ENCODE results near the gene MBP. TPM values are rescaled to one million over a fixed set of nuclear protein-coding genes. Genes with fewer than 3 reads are reported as not detected.

MBP gene
- total and polyA plus RNA-seq, 2 of the 4 experiments (the other 2 are of a cell fraction): 0.72 to 0.90 TPM

DNA sequence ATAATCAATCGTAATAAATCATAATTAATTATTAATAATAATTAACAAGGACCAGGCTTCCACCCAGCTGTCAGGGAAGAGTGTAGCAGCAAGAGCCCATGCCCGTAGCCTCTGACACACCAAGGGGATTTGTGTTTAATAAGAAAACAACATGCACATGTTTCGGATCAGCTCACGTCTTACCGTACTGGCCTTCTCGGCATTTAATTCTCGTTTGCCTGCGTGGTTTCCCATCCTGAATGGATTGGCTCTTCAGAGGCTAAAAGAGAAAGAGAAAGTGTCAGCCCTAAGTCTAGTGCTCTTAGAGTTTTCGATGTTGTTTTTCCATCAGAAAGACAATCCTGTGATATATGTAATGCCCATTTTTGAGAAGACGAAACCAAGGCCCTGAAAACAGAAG, 27.6 kb downstream of the MBP start:
- POLR2A ChIA-PET (ENCODE audit: unreplicated experiment): no interaction called here
- in situ Hi-C loops (cut with MboI; ENCODE audit: low sequenced_read_pairs) (loop anchor here (25.0 kb wide), 1 partner anchor 643 kb away; no protein-coding TSS in a partner anchor), intact Hi-C loops (cut with micrococcal nuclease) (loop anchor here (10.0 kb wide), 1 partner anchor 270 kb away; no protein-coding TSS in a partner anchor), dilution Hi-C loops (cut with HindIII; ENCODE audit: low sequenced_read_pairs, unreplicated experiment) (no loop called here)
- H3K4me3 ChIP-seq (ENCODE audit: insufficient read depth, low read depth, low read length): no peak overlapping the region
- peak overlapping the region; percentile 19; the same call in 1 of the 2 replicates for H3K18ac ChIP-seq (ENCODE audit: low read depth, low read length)
- peak overlapping the region; percentile 54 for H4K5ac ChIP-seq (ENCODE audit: low read depth, low read length)
- peak overlapping the region; percentile 53 for H2BK120ac ChIP-seq (ENCODE audit: low read depth, low read length)
- H2AK9ac ChIP-seq (replicated peaks; ENCODE audit: low read depth, low read length, poor library complexity): no peak overlapping the region
- no peaks in the 10 kb centered on the region for H3K27me3 ChIP-seq (ENCODE audit: control insufficient read depth, insufficient read depth, low read length)
- H3K36me3 ChIP-seq (ENCODE audit: control insufficient read depth, insufficient read depth, low read length): no peaks in the 10 kb centered on the region
- no peak overlapping the region for H3K23ac ChIP-seq (ENCODE audit: low read depth, low read length)
- peaks cover 0 to 35% of the 10 kb centered on the region in 2 experiments; a peak in 2 of 4 replicates for H3K79me1 ChIP-seq (ENCODE audit: low read depth in 1 of 2, low read length in 2 of 2)
- ATAC-seq (ENCODE audit: low read depth) (no peak), DNase-seq (no peak)
- H3K9me3 ChIP-seq (ENCODE audit: control insufficient read depth, insufficient read depth, low read length): no peaks in the 10 kb centered on the region
- peaks cover 47% of the 10 kb centered on the region for H3K4me1 ChIP-seq (ENCODE audit: control insufficient read depth, insufficient read depth, low read length)
- H4K91ac ChIP-seq (ENCODE audit: insufficient read depth, low read depth, low read length): peak overlapping the region; percentile 56; the same call in 1 of the 2 replicates
- H3K4me2 ChIP-seq (ENCODE audit: low read depth, low read length): no peak overlapping the region
- no peak overlapping the region for H3K9ac ChIP-seq (ENCODE audit: low read depth, low read length)
- H3K27ac ChIP-seq (ENCODE audit: insufficient read depth, low read length): peak overlapping the region; percentile 14; the same call in 1 of the 2 replicates
- peaks cover 36% of the 10 kb centered on the region for H3K9me1 ChIP-seq (ENCODE audit: insufficient read depth, low read length)
- H2AK5ac ChIP-seq (ENCODE audit: low read depth, low read length): peak overlapping the region; percentile 84; the same call in 1 of the 2 replicates
- H2BK5ac ChIP-seq (ENCODE audit: low read depth, low read length, poor library complexity, severe bottlenecking): no peak overlapping the region
- no TSS peak for BruUV-seq (replicated peaks)
- no peak for TF ChIP-seq CHD1 (IDR thresholded peaks at IDR 0.05; ENCODE audit: low read depth, low read length)
- TF ChIP-seq, protein P1, sequence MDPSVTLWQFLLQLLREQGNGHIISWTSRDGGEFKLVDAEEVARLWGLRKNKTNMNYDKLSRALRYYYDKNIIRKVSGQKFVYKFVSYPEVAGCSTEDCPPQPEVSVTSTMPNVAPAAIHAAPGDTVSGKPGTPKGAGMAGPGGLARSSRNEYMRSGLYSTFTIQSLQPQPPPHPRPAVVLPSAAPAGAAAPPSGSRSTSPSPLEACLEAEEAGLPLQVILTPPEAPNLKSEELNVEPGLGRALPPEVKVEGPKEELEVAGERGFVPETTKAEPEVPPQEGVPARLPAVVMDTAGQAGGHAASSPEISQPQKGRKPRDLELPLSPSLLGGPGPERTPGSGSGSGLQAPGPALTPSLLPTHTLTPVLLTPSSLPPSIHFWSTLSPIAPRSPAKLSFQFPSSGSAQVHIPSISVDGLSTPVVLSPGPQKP (IDR thresholded peaks at IDR 0.05; ENCODE audit: borderline replicate concordance, low read depth, low read length): no peak
- TF ChIP-seq SMC3 (IDR thresholded peaks at IDR 0.05; ENCODE audit: low read depth, low read length): no peak
- TF ChIP-seq POLR2A (IDR thresholded peaks at IDR 0.05; ENCODE audit: low read depth, low read length): no peak
- no peak for TF ChIP-seq FOS (IDR thresholded peaks at IDR 0.05; ENCODE audit: low read depth, low read length)
- TF ChIP-seq NFE2L2 (IDR thresholded peaks at IDR 0.05; ENCODE audit: low read depth, low read length): no peak
- TF ChIP-seq, protein P2, sequence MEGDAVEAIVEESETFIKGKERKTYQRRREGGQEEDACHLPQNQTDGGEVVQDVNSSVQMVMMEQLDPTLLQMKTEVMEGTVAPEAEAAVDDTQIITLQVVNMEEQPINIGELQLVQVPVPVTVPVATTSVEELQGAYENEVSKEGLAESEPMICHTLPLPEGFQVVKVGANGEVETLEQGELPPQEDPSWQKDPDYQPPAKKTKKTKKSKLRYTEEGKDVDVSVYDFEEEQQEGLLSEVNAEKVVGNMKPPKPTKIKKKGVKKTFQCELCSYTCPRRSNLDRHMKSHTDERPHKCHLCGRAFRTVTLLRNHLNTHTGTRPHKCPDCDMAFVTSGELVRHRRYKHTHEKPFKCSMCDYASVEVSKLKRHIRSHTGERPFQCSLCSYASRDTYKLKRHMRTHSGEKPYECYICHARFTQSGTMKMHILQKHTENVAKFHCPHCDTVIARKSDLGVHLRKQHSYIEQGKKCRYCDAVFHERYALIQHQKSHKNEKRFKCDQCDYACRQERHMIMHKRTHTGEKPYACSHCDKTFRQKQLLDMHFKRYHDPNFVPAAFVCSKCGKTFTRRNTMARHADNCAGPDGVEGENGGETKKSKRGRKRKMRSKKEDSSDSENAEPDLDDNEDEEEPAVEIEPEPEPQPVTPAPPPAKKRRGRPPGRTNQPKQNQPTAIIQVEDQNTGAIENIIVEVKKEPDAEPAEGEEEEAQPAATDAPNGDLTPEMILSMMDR (conservative IDR thresholded peaks at IDR 0.05; ENCODE audit: low read depth, low read length): no peak
- TF ChIP-seq, protein P3, sequence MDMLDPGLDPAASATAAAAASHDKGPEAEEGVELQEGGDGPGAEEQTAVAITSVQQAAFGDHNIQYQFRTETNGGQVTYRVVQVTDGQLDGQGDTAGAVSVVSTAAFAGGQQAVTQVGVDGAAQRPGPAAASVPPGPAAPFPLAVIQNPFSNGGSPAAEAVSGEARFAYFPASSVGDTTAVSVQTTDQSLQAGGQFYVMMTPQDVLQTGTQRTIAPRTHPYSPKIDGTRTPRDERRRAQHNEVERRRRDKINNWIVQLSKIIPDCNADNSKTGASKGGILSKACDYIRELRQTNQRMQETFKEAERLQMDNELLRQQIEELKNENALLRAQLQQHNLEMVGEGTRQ (IDR thresholded peaks at IDR 0.05; ENCODE audit: low read depth, low read length): no peak
- no peak for TF ChIP-seq RAD21 (IDR thresholded peaks at IDR 0.05; ENCODE audit: low read length)
- peak overlapping the region; percentile 70; the same call in 1 of the 2 replicates for H3K4ac ChIP-seq (ENCODE audit: low read depth, low read length)
- WGBS, 2 experiments (ENCODE audit: extremely low coverage in 2 of 2, insufficient read length in 1 of 2): 100% methylated on average over 2 of the region's 10 CpGs; no CpG with 5 or more reads in 1 of the 2 experiments
- no peaks in the 10 kb centered on the region for H4K20me1 ChIP-seq (ENCODE audit: insufficient read depth, low read length)
- H3K56ac ChIP-seq (ENCODE audit: extremely low read depth, insufficient read depth, low read length): no peak overlapping the region
- CTCF ChIA-PET: interaction anchor here (0.7 kb wide), 1 partner anchor 102 kb away, joined by 3 read pairs; no protein-coding TSS in a partner anchor
- no peak overlapping the region for H2AFZ ChIP-seq (replicated peaks; ENCODE audit: low read length, poor library complexity)
- H3K14ac ChIP-seq (replicated peaks; ENCODE audit: low read depth, low read length): peak overlapping the region; percentile 66; the same call in 1 of the 2 replicates
- peak overlapping the region in 1 of 2 experiments; percentile 53; a peak in 1 of 4 replicates for H4K8ac ChIP-seq (ENCODE audit: low read depth in 2 of 2, low read length in 2 of 2)
- H2BK15ac ChIP-seq (ENCODE audit: low read depth, low read length): peak overlapping the region; percentile 41; the same call in 2 of the 3 replicates
- H2BK20ac ChIP-seq (ENCODE audit: low read depth, low read length): peak overlapping the region; percentile 76; the same call in 1 of the 2 replicates

All from IMR-90 (cell line).